HUES6 (cell line): ENCODE data around the gene THRAP3.

ENCODE experiments used
- H3K27ac ChIP-seq: 2 replicates; pipeline ENCODE4 v1.7.0; 2013; ENCODE audit warnings: low read depth, mild to moderate bottlenecking, low read length, inconsistent platforms
- H3K27me3 ChIP-seq: 2 replicates; pipeline ENCODE4 v1.6.1; 2013; ENCODE audit warnings: low read length; ENCODE audit not compliant: control insufficient read depth, insufficient read depth
- H3K36me3 ChIP-seq: 2 replicates; pipeline ENCODE4 v1.6.1; 2013; ENCODE audit warnings: low read length; ENCODE audit not compliant: control insufficient read depth, insufficient read depth
- H3K4me1 ChIP-seq: 2 replicates; pipeline ENCODE4 v1.6.1; 2013; ENCODE audit warnings: low read length; ENCODE audit not compliant: control insufficient read depth, insufficient read depth
- H3K4me3 ChIP-seq: 2 replicates; pipeline ENCODE4 v1.5.1; 2013; ENCODE audit warnings: low read depth, low read length
- H3K9ac ChIP-seq: one replicate; pipeline ENCODE4 v1.6.1; 2013; ENCODE audit warnings: mild to moderate bottlenecking, low read length
- H3K9me3 ChIP-seq: 2 replicates; pipeline ENCODE4 v1.6.1; 2013; ENCODE audit warnings: low read depth, low read length; ENCODE audit not compliant: control insufficient read depth, insufficient read depth

Gene THRAP3

GRCh38 chr1:36223996-36224536 lies at the start of gene THRAP3:
THRAP3 (plus strand) TSS chr1:36224443; CDS start chr1:36282564, 58,121 bp downstream.
- Histone ChIP-seq H3K9me3 (no peaks in the 10 kb centered on the region), H3K4me1 (peaks cover 8% of the 10 kb centered on the region), H3K9ac (peak within 1 kb of the TSS; percentile 96), H3K4me3 (peak within 1 kb of the TSS; percentile 96), H3K27ac (peak within 1 kb of the TSS; percentile 88), H3K36me3 (peaks cover 20% of the 10 kb centered on the region), H3K27me3 (no peaks in the 10 kb centered on the region)

GRCh38 chr1:36174713-36175112 lies 49.5 kb upstream of the THRAP3 start:
- Histone ChIP-seq H3K4me1 (peaks cover 42% of the 10 kb centered on the region), H3K27me3 (no peaks in the 10 kb centered on the region), H3K9me3 (no peaks in the 10 kb centered on the region), H3K4me3 (no peak overlapping the region), H3K9ac (no peak overlapping the region), H3K27ac (no peak overlapping the region), H3K36me3 (peaks cover 61% of the 10 kb centered on the region)

GRCh38 chr1:36175137-36176095 lies 48.8 kb upstream of the THRAP3 start:
- H3K27ac ChIP-seq = no peak overlapping the region
- peaks cover 42% of the 10 kb centered on the region for H3K4me1 ChIP-seq
- H3K9ac ChIP-seq = peak overlapping the region; percentile 9
- peak overlapping the region; percentile 40 for H3K4me3 ChIP-seq
- no peaks in the 10 kb centered on the region for H3K9me3 ChIP-seq
- H3K27me3 ChIP-seq = no peaks in the 10 kb centered on the region
- peaks cover 66% of the 10 kb centered on the region for H3K36me3 ChIP-seq

- H3K36me3 ChIP-seq = peaks cover 65% of the 10 kb centered on the region
- no peak overlapping the region for H3K27ac ChIP-seq
Observed at GRCh38 chr1:36176106-36176949, 47.9 kb upstream of the THRAP3 start.

GRCh38 chr1:36177589-36178431 lies 46.4 kb upstream of the THRAP3 start:
- Histone ChIP-seq H3K27ac (no peak overlapping the region), H3K9me3 (no peaks in the 10 kb centered on the region), H3K9ac (no peak overlapping the region), H3K36me3 (peaks cover 56% of the 10 kb centered on the region), H3K4me3 (peak overlapping the region; percentile 58), H3K4me1 (peaks cover 46% of the 10 kb centered on the region), H3K27me3 (no peaks in the 10 kb centered on the region)

More at GRCh38 chr1:36176106-36176949, 47.9 kb upstream of the THRAP3 start:
- Histone ChIP-seq H3K4me1 (peaks cover 42% of the 10 kb centered on the region), H3K9me3 (no peaks in the 10 kb centered on the region), H3K9ac (peak overlapping the region; percentile 9), H3K27me3 (no peaks in the 10 kb centered on the region), H3K4me3 (peak overlapping the region; percentile 40)

GRCh38 chr1:36178471-36179219 lies 45.6 kb upstream of the THRAP3 start:
- Histone ChIP-seq H3K36me3 (peaks cover 48% of the 10 kb centered on the region), H3K4me1 (peaks cover 47% of the 10 kb centered on the region), H3K9me3 (no peaks in the 10 kb centered on the region), H3K4me3 (peak overlapping the region; percentile 58), H3K27me3 (no peaks in the 10 kb centered on the region), H3K27ac (0 out of 2 replicates have a peak overlapping the region, but pooled peaks have one; percentile 14), H3K9ac (peak overlapping the region; percentile 53)

- Histone ChIP-seq H3K4me1 (peaks cover 47% of the 10 kb centered on the region), H3K4me3 (peak overlapping the region; percentile 44), H3K9me3 (no peaks in the 10 kb centered on the region), H3K27me3 (no peaks in the 10 kb centered on the region), H3K27ac (no peak overlapping the region), H3K9ac (peak overlapping the region; percentile 6), H3K36me3 (peaks cover 42% of the 10 kb centered on the region)
Observed at GRCh38 chr1:36179220-36179600, 45.0 kb upstream of the THRAP3 start.

- H3K27me3 ChIP-seq = no peaks in the 10 kb centered on the region
- H3K9ac ChIP-seq = peak overlapping the region; percentile 3
- H3K27ac ChIP-seq = no peak overlapping the region
- no peaks in the 10 kb centered on the region for H3K9me3 ChIP-seq
- H3K4me3 ChIP-seq = no peak overlapping the region
- H3K4me1 ChIP-seq = peaks cover 24% of the 10 kb centered on the region
- peaks cover 24% of the 10 kb centered on the region for H3K36me3 ChIP-seq
Observed at GRCh38 chr1:36182734-36183133, 41.5 kb upstream of the THRAP3 start.

- Histone ChIP-seq H3K4me3 (no peak overlapping the region), H3K36me3 (peaks cover 24% of the 10 kb centered on the region), H3K9me3 (no peaks in the 10 kb centered on the region), H3K9ac (no peak overlapping the region), H3K27me3 (no peaks in the 10 kb centered on the region), H3K4me1 (peaks cover 22% of the 10 kb centered on the region), H3K27ac (no peak overlapping the region)
Observed at GRCh38 chr1:36183309-36183856, 40.9 kb upstream of the THRAP3 start.
